Cardiac fibroblast (primary cell): ENCODE results near the gene PLA2G1B.

ENCODE experiments used
- DNase-seq, 2 donors: peaks; one replicate each; pipeline versions ENCODE4 v3.0.0 to v3.0.0-alpha.2; 2010; ENCODE audit warnings: low read depth in 2 of 2
- H3K4me3 ChIP-seq, 2 donors: replicated peaks in 1 of 2; 1 replicate in 1 of 2; 2 replicates in 1 of 2; pipeline ENCODE4 v1.5.1; 2011; ENCODE audit warnings: low read depth in 2 of 2, low read length in 2 of 2, mild to moderate bottlenecking in 2 of 2, moderate library complexity in 1 of 2
- TF ChIP-seq, protein P1 (sequence below): IDR thresholded peaks from one replicate; pipeline ENCODE4 v1.5.1; 2011; ENCODE audit warnings: low read depth, mild to moderate bottlenecking, low read length, inconsistent platforms

PLA2G1B gene

DNA sequence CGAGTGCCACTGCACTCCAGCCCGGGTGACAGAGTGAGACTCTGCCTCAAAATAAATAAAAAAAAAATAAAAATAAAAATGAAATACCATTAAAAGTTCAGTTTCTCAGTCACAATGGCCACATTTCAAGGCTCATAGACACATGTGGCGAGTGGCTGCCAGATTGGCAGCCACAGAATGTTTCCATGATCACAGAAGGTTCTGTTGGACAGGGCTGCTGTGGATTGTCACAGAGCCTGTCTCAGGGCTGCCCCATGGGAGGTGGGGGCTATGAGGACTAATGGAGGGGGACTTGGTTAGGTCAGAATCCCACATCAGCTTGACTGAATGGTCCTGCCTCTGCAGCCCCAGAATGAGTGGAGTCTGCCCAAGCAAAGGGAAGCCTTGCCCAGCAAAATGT lies 3.8 kb upstream of the PLA2G1B start:
- DNase-seq = no peak
- no peak overlapping the region for H3K4me3 ChIP-seq
- TF ChIP-seq, protein P1, sequence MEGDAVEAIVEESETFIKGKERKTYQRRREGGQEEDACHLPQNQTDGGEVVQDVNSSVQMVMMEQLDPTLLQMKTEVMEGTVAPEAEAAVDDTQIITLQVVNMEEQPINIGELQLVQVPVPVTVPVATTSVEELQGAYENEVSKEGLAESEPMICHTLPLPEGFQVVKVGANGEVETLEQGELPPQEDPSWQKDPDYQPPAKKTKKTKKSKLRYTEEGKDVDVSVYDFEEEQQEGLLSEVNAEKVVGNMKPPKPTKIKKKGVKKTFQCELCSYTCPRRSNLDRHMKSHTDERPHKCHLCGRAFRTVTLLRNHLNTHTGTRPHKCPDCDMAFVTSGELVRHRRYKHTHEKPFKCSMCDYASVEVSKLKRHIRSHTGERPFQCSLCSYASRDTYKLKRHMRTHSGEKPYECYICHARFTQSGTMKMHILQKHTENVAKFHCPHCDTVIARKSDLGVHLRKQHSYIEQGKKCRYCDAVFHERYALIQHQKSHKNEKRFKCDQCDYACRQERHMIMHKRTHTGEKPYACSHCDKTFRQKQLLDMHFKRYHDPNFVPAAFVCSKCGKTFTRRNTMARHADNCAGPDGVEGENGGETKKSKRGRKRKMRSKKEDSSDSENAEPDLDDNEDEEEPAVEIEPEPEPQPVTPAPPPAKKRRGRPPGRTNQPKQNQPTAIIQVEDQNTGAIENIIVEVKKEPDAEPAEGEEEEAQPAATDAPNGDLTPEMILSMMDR = no peak

DNA sequence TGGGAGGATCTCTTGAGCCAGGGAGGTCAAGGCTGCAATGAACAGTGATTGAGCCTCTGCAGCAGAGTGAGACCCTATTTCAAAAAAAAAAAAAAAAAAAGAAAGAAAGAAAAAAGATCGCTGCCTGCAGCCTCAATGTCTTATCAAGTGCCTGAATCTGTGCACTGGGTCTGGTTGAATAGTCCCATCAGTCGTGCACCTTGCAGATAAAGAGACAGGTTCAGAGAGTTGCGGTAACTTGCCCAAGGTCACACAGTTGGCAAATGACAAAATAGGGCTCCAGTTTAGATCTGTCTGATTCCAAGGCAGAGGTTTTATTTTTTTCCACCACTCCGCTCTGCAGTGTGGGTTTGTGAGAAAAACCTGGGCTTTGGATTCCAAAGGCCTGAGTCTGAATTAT lies 649 bp upstream of the PLA2G1B start:
- H3K4me3 ChIP-seq = no peak overlapping the region
- TF ChIP-seq, protein P1 = no peak
- DNase-seq = no peak

DNA sequence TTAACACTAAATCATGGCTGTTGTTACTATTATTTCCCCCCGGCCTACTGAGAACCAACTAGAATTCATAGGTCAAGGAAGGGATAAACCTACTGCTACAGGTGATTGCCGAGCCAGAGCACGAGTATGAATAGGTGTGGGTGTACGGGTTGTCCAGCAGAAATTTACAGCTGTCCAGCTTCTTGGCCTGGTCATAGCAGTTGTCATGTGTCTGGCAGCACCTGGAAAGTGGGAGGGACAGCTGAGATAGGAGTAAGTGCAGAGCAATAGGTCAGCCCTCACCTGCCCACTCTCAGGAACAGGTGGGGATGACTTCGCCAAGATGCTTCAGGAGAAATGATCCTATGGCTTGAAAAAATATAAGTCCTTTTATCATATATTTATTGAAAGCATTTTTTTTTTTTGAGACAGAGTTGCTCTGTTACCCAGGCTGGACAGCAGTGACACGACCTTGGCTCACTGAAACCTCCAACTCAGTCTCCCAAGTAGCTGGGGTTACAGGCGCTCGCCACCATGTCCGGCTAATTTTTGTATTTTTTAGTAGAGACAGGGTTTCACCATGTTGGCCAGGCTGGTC lies 2.6 kb downstream of the PLA2G1B start:
- H3K4me3 ChIP-seq = no peak overlapping the region
- no peak for DNase-seq
- TF ChIP-seq, protein P1 = no peak

DNA sequence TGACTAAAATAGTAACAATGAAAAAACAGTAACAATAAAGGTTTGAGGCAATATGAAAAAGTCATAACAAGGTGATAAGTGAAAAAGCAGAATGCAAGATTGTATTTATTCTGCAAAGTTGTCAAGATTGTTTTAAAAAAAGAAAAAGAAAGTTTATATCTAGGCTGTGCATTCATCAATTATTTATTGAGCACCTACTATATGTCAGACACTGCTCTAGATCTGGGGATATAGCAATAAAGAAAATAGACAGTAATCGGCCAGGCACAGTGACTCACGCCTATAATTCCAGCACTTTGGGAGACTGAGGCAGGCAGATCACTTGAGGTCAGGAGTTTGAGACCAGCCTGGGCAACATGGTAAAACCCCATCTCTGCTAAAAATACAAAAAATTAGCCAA lies 3.8 kb downstream of the PLA2G1B start:
- no peak for DNase-seq
- H3K4me3 ChIP-seq = no peak overlapping the region
- TF ChIP-seq, protein P1 = no peak

DNA sequence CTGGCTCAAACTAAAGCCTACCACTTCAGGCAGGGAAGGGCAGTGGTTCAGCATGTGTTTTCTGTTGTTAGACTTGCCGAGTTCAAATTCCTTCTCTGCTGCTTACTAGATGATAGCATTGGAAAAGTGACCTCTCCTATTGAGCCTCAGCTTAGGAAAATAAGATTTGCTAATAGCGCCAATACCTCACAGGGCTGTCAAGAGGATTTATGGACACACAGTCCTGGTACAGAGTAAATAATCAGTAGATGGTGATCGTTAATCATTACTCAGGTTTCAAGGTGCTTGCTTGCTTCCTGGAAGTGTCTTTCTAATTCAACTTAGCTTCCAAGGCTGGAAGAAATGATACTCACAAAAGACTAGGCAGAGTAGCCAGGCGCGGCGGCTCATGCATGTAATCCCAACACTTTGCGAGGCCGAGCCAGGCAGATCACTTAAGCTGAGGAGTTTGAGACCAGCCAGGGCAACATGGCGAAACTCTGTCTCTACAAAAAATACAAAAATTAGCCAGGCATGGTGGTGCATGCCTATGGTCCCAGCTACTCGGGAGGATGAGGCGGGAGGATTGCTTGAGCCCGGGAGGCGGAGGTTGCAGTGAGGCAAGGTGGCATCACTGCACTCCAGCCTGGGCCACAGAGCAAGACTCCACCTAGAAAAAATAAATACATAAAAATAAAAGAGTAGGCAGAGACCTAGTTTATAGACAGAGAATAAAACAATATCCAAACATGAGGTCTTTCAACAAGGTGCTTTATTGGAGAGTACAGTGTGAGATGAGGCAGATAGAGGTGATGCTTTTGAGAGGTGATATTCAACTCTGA lies 6.0 kb downstream of the PLA2G1B start:
- no peak overlapping the region for H3K4me3 ChIP-seq
- no peak for DNase-seq
- TF ChIP-seq, protein P1 = no peak

DNA sequence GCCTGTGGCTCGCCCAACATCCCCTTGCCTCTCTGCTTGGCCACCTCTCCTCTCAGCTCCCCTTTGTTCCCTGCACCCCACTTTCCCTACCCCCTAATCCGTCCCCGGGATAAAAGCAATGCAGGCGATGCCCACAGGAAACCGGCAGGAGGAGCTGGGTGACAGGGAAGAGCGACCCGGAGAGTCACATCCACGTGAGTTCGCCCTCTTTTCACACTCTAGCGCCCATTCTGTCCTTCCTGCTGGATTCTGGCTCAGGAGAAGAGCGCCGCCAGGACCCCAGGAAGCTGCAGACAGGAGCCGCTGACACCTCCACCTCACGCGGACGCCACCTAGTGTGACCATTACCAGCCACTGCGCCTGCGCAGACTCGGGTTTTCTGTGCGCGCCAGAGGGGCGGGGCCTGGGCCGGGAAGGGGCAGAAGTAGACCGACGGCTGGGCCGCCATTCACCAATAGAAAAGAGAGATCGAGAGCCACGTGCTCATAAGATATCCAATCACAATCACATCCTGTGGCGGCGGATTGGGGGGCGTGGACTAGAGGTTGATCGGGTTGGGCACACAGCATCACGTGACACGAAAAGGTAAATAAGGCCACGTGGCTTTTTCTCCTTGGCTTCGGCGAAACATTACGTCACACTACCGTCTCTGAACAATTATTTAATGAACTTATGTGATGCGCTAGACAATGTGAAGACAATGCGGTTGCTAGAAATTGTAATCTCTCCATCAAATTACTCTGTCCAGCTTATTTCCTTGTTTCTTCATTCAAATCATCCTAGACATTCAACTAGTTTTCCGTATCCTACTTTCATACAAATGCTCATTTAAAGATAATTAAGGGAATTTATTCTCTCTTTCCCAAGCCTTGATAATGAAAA lies 10.1 kb downstream of the PLA2G1B start:
- DNase-seq = peak; percentile 99 to 100
- peak overlapping the region; percentile 67 for H3K4me3 ChIP-seq
- TF ChIP-seq, protein P1 = peak; percentile 83
